SJSA1 (cell line): ENCODE measurements around the gene CTIF. TPM values are rescaled to one million over a fixed set of nuclear protein-coding genes. Genes with fewer than 3 reads are reported as not detected.
A peak's percentile ranks its signal among the peaks of the same experiment; 100 is the strongest.

Experiments used
- DNase-seq, 2 experiments: peaks; one replicate each; pipeline ENCODE4 v3.0.0-alpha.2; 2015 to 2020; ENCODE audit warnings: low spot score in 2 of 2, low read depth in 1 of 2
- H3K27ac ChIP-seq: fragments of 250-450 bp; sonication (Bioruptor Pico); 2 replicates; pipeline ENCODE4 v1.5.1; 2020; ENCODE audit warnings: mild to moderate bottlenecking, moderate library complexity
- H3K27me3 ChIP-seq: fragments of 250-450 bp; sonication (Bioruptor Pico); replicated peaks from 2 replicates; pipeline ENCODE4 v1.5.1; 2020; ENCODE audit warnings: mild to moderate bottlenecking, moderate library complexity
- H3K36me3 ChIP-seq: fragments of 250-450 bp; sonication (Bioruptor Pico); 2 replicates; pipeline ENCODE4 v1.5.1; 2020; ENCODE audit warnings: mild to moderate bottlenecking
- H3K4me1 ChIP-seq: fragments of 250-450 bp; sonication (Bioruptor Pico); replicated peaks from 2 replicates; pipeline ENCODE4 v1.6.1; 2021; ENCODE audit warnings: mild to moderate bottlenecking
- H3K4me3 ChIP-seq: fragments of 250-450 bp; sonication (Bioruptor Pico); 2 replicates; pipeline ENCODE4 v1.5.1; 2020; ENCODE audit warnings: mild to moderate bottlenecking
- H3K9me3 ChIP-seq: fragments of 250-450 bp; sonication (Bioruptor Pico); replicated peaks from 2 replicates; pipeline ENCODE4 v1.5.1; 2020; ENCODE audit warnings: mild to moderate bottlenecking
- total RNA-seq: library from RNA; depleted of rRNA; stranded (reverse); fragments of >200 nt; shearing (Covaris generic); gene quantifications from 2 replicates; pipeline ENCODE4 v1.2.3, GENCODE V29; 2014

CTIF gene
- total RNA-seq, 1 experiment from 2014 or later = 91.5 TPM

DNA sequence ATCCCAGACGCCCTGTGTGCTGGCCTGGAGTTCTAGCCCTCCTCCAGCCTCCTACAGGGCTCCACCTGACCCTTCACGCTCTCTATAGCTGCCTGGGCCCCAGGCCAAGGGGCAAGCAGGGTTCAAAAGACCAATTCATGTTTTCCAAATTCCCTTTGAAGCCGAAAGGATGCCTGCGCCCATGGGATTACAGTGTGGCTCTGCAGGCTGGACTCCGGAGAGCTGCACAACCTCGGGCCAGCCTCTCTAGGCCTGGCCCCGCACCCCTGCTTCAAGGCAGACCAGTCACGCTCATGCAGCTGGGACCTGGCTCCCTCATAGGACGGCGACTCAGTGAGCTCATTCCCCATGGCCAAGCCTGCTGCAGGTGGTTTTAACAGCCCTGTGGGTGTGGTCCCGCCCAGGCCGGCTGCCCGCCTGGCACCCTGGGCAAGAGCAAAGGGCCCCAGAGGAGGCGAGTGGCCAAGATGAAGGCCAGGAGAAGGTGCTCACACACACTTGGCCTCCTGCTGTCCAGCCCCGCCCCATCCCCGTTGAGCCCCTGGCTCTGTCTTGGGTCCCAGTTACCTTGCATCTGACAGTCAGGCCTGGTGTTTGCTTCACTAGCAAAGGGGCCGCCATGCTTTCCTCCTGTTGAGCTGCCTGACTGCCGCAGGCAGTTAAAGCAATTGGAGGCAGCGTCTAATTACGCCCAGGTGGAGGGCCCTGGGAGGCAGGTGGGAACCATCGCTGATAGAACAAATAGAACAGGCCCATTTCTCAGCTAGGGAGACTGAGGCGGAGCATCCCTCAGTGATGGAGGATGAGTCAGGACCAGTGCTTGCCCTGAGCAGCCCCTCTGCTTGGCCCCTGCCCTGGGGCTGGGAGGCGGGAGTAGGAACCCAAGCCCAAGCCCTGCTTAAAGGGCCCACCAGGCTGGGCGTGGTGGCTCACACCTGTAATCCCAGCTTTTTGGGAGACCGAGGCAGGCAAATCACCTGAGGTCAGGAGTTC, 355.1 kb downstream of the CTIF start:
- H3K9me3 ChIP-seq = no peaks in the 10 kb centered on the region
- no peaks in the 10 kb centered on the region for H3K27me3 ChIP-seq
- DNase-seq = no peak
- H3K36me3 ChIP-seq = no peaks in the 10 kb centered on the region
- no peak overlapping the region for H3K27ac ChIP-seq
- H3K4me3 ChIP-seq = no peak overlapping the region
- H3K4me1 ChIP-seq = peaks cover 9% of the 10 kb centered on the region

DNA sequence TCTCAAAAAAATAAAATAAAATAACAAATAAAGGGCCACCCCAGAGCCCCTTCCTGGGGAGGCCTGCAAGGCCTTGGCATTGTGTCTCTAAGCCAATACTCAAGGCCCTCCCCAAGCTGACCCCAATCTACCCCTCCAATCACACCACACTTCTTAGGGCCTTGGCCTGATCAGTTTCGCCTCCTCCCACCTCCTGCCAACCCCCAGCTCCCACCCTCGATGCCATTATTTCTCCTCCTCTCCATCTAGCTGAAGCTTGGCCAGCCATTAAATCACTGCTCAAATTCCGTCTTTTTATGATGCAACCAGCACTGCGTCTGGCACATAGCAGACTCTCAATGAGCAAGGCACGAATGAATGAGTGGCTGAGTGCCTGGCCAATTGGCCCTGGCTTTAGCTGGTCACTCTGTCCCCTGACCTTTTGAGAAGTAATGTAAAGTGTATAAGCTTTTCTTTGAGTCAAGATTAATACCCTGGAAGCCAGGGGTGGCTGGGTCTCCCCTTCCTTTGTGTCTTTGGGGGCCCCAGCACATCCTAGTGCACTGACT, 356.0 kb downstream of the CTIF start:
- 0 out of 2 replicates have a peak, but pooled peaks cover 3% of the 10 kb centered on the region for H3K9me3 ChIP-seq
- peaks cover 9% of the 10 kb centered on the region for H3K4me1 ChIP-seq
- no peaks in the 10 kb centered on the region for H3K36me3 ChIP-seq
- no peak for DNase-seq
- H3K4me3 ChIP-seq = no peak overlapping the region
- no peaks in the 10 kb centered on the region for H3K27me3 ChIP-seq
- no peak overlapping the region for H3K27ac ChIP-seq

DNA sequence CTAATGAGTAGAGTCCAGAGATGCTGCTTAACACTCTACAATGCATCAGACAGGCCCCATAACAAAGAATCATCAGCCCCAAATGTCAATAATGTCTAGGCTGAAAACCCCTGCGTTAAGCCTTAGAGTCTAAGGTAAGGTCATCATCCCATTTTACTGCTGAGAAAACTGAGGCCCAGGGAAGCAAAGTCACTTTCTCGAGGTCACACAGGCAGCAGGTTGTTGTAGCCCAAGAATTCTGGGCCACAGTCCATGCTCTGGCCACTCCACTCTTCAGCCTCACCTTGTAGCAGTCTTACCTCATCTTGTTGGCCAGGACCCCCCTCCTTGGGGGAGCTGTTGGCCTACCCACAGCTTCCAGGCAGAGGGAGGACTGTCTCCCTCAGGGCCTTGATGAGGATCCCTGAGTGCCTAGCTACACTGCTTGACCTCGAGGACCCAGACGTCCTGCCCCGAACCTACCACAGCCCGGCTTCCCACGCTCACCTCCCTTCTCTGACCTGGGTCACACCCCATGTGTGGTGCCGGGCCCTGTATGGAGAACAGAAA, 357.6 kb downstream of the CTIF start:
- H3K9me3 ChIP-seq = 0 out of 2 replicates have a peak, but pooled peaks cover 4% of the 10 kb centered on the region
- no peaks in the 10 kb centered on the region for H3K27me3 ChIP-seq
- DNase-seq = no peak
- H3K27ac ChIP-seq = no peak overlapping the region
- H3K36me3 ChIP-seq = no peaks in the 10 kb centered on the region
- H3K4me1 ChIP-seq = peaks cover 12% of the 10 kb centered on the region
- H3K4me3 ChIP-seq = no peak overlapping the region

DNA sequence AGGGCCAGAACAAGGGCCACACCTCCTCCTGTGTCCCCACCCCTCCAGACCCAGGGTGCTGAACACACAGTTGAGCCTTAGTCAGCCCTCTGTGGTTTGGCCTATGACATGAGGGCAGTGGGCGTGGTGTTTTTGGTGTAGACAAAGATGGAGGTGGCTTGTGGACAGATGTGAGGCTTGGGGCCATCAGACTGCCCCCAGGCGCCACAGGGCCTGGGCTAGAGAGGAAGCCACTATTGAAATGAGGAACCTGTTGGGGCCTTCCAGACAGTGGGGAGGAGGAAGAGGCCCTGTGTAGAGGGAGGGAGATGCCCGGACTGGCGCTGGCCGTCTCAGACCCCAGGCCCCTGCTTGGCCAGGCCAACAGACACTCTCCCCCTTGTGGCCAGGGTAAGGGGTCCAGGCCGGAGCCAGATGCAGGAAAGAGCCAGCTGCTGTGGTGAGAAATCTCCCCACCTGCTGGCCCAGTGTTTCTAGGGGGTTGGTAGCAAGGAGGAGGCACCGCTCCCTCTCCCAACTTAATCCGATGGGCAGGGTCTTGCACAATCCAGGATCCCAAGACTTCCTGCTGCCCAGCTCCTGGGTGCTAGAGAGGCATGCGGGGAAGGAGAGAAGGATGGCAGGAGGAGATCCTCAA, 358.2 kb downstream of the CTIF start:
- DNase-seq = no peak
- Histone ChIP-seq H3K4me1 (peaks cover 18% of the 10 kb centered on the region), H3K27me3 (no peaks in the 10 kb centered on the region), H3K4me3 (no peak overlapping the region), H3K9me3 (0 out of 2 replicates have a peak, but pooled peaks cover 4% of the 10 kb centered on the region), H3K27ac (no peak overlapping the region), H3K36me3 (no peaks in the 10 kb centered on the region)

DNA sequence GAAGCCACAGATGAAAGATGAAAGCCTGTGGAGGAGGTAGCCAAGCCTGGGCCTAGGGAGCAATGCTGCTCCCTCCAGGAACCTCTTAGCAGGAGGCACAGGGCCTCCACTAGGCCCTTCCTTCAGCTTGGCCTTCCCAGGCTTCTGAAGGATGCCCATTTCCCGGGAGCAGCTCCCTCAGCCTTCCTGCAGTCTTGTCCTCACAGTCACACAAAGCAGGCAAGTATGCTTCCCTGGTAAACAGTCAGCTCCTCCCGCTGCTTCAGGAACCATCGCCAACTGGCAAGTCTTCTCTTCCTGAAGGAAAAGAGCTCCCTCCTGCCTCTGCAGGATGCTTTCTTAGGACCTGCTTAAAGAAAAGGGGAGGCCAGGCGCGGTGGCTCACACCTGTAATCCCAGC, 358.7 kb downstream of the CTIF start:
- H3K4me3 ChIP-seq = no peak overlapping the region
- H3K27me3 ChIP-seq = no peaks in the 10 kb centered on the region
- 0 out of 2 replicates have a peak, but pooled peaks cover 4% of the 10 kb centered on the region for H3K9me3 ChIP-seq
- peaks cover 24% of the 10 kb centered on the region for H3K4me1 ChIP-seq
- DNase-seq = no peak
- no peak overlapping the region for H3K27ac ChIP-seq
- H3K36me3 ChIP-seq = no peaks in the 10 kb centered on the region

DNA sequence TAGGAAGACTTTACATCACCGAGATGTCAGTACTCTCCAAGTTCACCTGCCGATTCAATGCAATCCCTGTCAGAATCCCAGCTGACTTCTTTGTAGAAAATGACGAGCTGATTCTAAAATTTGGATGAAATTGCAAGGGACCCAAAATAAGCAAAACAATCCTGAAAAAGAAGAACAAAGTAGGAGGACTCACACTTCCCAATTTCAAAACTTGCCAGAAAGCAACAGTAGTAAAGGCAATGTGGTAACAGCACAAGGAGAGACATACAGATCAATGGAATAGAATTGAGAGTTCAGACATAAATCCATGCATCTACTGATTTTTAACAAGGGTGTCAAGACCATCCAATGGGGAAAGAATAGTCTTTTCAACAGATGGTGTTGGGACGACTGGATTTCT, 359.7 kb downstream of the CTIF start:
- H3K9me3 ChIP-seq = 0 out of 2 replicates have a peak, but pooled peaks cover 4% of the 10 kb centered on the region
- H3K27ac ChIP-seq = no peak overlapping the region
- no peaks in the 10 kb centered on the region for H3K36me3 ChIP-seq
- no peak overlapping the region for H3K4me3 ChIP-seq
- DNase-seq = no peak
- peaks cover 28% of the 10 kb centered on the region for H3K4me1 ChIP-seq
- H3K27me3 ChIP-seq = no peaks in the 10 kb centered on the region

DNA sequence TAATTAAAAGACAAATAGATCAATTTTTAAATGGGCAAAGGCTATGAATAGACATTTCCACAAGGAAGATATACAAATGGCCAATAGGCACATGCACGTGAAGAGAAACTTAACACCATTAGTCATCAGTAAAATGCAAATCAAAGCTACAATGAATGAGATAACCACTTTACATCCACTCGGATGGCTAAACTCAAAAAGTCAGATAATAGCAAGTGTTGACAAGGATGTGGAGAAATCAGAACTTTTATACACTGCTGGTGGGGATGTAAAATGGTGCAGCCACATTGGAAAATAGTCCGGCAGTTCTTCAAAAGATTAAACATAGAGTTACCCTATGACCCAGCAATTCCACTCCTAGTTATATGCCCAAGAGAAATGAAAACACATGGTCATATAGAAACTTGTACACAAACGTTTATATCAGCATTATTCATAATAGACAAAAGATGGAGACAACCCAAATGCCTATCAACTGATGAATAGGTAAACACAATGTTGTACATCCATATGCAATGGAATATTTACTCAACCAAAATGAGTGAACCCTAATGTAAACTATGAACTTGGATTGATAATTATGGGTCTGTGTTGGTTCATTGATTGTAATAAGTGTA, 360.8 kb downstream of the CTIF start:
- no peaks in the 10 kb centered on the region for H3K27me3 ChIP-seq
- DNase-seq = no peak
- 0 out of 2 replicates have a peak, but pooled peaks cover 4% of the 10 kb centered on the region for H3K9me3 ChIP-seq
- H3K27ac ChIP-seq = no peak overlapping the region
- no peak overlapping the region for H3K4me3 ChIP-seq
- H3K4me1 ChIP-seq = peaks cover 36% of the 10 kb centered on the region
- no peaks in the 10 kb centered on the region for H3K36me3 ChIP-seq

DNA sequence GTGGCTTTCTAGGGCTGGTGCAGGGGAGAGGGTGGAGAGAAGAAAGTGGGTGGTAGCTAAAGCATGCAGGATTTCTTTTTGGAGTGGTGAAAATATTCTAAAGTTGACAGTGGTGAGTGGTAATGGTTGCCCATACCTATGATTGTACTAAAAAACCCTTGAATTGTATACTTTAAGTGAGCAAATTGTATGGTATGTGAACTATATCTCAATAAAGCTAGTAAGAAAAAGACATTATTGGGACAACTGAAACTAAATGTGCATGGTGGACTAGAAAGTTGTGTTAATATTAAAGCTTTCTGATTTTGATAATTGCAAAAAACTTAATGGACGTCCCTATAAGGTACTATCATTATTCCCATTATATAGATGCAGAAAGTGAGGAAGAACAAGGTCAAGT, 361.6 kb downstream of the CTIF start:
- no peak for DNase-seq
- Histone ChIP-seq H3K27ac (no peak overlapping the region), H3K4me1 (peaks cover 44% of the 10 kb centered on the region), H3K4me3 (no peak overlapping the region), H3K27me3 (no peaks in the 10 kb centered on the region), H3K9me3 (0 out of 2 replicates have a peak, but pooled peaks cover 4% of the 10 kb centered on the region), H3K36me3 (no peaks in the 10 kb centered on the region)

DNA sequence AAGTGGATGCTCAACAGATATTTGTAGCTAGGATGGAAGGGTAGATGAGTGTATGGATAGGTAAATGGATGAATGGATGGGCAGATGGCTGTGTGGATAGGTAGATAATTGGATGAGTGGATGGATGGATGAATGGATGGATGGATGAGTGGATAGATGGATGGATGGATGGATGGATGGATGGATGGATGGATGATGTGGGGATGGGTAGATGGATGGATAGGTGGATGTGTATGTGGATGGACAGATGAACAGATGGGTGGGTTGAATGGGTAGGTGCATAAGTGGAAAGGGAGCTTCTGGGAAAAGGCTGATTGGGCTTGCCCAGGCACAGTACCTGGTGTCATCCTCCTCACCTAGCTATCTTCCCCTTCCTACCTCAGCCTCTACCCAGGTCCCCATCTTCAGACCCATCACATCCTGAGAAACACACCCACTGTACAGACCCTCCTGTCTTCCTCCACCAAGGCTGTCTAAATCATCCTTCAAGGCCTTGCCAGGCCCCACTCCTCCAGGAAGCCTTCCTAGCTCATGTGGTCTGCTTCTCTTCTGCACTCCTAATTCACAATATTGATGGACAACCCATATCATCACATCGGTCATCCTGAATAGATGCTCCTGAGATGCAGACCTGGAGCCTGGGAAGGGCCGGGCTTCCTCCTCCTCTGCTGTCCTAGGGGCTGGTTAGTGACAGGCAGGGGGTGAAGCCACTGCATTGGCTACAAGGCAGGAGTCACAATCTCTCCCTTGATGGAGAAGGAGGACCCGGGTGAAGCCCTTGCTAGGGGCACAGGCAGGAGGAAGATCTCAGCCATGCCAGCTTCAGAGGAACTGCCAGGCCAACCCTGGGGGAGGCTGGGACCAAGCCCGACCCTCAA, 362.6 kb downstream of the CTIF start:
- Histone ChIP-seq H3K27me3 (no peaks in the 10 kb centered on the region), H3K27ac (no peak overlapping the region), H3K4me3 (no peak overlapping the region), H3K4me1 (peaks cover 53% of the 10 kb centered on the region), H3K36me3 (no peaks in the 10 kb centered on the region), H3K9me3 (0 out of 2 replicates have a peak, but pooled peaks cover 4% of the 10 kb centered on the region)
- no peak for DNase-seq

DNA sequence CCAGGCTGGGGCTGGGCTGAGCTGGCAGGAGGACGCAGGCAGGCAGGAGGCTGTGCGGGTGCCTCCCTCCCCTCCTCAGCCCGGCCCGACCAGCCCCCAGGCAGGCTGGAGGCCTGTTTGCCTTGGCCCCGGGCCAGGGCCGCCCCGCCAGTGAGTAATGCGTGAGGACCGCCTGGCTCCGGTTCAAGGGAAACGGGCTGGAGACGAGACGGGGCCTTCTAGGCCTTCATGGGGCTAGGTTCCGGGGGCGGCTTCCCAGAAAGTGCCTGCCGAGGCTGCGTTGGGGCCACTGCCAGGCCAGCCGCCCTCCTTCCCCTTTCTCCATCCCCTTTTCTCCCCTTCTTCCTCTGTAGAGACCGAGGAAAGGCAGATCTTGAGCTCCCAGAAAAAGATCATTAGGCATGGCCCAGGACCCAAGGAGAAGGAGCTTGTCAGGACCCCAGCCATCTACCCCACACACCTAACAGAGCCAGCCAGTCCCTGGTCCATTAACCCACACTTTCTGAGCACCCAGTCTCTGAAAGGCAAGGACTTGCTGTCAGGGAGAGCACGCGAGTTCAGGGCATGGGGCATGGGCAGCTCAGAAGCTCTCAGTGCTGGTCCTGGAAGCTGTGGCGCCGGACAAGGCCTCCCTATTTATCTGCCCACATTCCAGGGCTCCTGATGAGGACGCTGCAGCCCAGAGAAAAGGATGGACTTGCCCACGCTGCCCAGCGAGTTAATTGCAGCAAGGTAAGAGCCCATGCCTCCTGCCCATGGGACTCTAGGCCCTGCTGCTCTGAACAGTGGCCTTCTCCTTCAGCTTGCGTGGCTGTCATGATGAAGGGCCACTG, 363.4 kb downstream of the CTIF start:
- peak; percentile 97 for DNase-seq
- H3K27me3 ChIP-seq = no peaks in the 10 kb centered on the region
- H3K4me3 ChIP-seq = no peak overlapping the region
- peak overlapping the region; percentile 90 for H3K27ac ChIP-seq
- H3K4me1 ChIP-seq = peaks cover 57% of the 10 kb centered on the region
- no peaks in the 10 kb centered on the region for H3K36me3 ChIP-seq
- H3K9me3 ChIP-seq = 0 out of 2 replicates have a peak, but pooled peaks cover 4% of the 10 kb centered on the region

DNA sequence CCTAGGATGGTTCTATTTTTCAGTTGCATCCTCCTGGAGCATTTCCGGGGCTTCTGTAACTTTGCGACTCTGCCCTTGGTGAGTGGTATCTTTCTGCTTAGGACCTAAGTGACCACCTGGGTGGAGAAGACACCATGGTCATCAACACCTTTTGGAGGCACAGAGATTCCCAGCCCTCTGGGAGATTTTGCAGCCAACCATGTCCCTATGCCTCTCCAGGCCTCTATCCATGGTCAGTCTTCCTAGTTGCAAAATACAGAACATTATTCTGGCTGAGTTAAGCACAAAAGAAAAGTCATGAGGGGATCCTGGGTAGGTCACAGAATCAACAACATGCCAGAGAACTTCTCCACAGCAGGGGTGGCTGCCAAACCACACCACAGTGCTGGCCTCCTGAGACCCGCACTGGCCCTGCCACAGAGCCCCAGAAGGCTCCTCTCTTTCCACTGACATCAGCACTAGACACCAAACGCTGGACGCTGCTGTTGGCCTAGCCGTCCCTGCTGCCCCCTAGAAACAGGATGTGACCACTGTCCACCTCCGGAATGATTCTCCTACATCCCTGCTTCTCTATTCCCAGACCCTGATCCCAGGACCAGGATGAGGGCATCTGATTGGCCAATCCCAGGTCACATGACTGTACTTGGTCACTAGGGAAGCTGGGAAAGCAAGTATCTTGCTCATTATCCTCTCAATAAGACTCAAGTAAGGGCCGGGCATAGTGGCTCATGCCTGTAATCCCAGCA, 364.2 kb downstream of the CTIF start:
- peak in 1 of 2 experiments; percentile 55 for DNase-seq
- peaks cover 60% of the 10 kb centered on the region for H3K4me1 ChIP-seq
- no peaks in the 10 kb centered on the region for H3K27me3 ChIP-seq
- peak overlapping the region; percentile 90 for H3K27ac ChIP-seq
- H3K9me3 ChIP-seq = 0 out of 2 replicates have a peak, but pooled peaks cover 4% of the 10 kb centered on the region
- no peak overlapping the region for H3K4me3 ChIP-seq
- H3K36me3 ChIP-seq = no peaks in the 10 kb centered on the region
